HepG2 (cell line): ENCODE data around the gene USP30. TPM values are rescaled to one million over a fixed set of nuclear protein-coding genes. Genes with fewer than 3 reads are reported as not detected.
A peak's percentile ranks its signal among the peaks of the same experiment; 100 is the strongest.

Experiments
- ARHGAP35 ChIP-seq: sonication (generic); formaldehyde crosslinking; IDR thresholded peaks from 2 replicates; pipeline ENCODE4 v1.9.0; 2022; ENCODE audit warnings: mild to moderate bottlenecking, inconsistent platforms, moderate library complexity, missing genetic modification reagents, borderline replicate concordance
- ATF3 ChIP-seq: sonication (generic); formaldehyde crosslinking; IDR thresholded peaks from 2 replicates; pipeline ENCODE4 v1.4.0; 2020; ENCODE audit warnings: missing genetic modification reagents
- CEBPZ ChIP-seq: IDR thresholded peaks from 2 replicates; pipeline ENCODE4 v1.6.1; 2012; ENCODE audit warnings: low read length, improper control_type of control experiment
- FOXC1 ChIP-seq: sonication (generic); formaldehyde crosslinking; IDR thresholded peaks from 2 replicates; pipeline ENCODE4 v1.8.0; 2022; ENCODE audit warnings: mild to moderate bottlenecking, missing genetic modification reagents, borderline replicate concordance
- FUBP1 ChIP-seq: sonication (generic); formaldehyde crosslinking; IDR thresholded peaks from 2 replicates; pipeline ENCODE4 v1.5.1; 2020; ENCODE audit warnings: missing genetic modification reagents, mild to moderate bottlenecking, borderline replicate concordance
- ISX ChIP-seq: sonication (generic); formaldehyde crosslinking; conservative IDR thresholded peaks from 2 replicates; pipeline ENCODE4 v1.5.0; 2020; ENCODE audit warnings: missing genetic modification reagents
- JDP2 ChIP-seq: sonication (generic); formaldehyde crosslinking; IDR thresholded peaks from 2 replicates; pipeline ENCODE4 v1.8.1; 2022; ENCODE audit warnings: missing genetic modification reagents, borderline replicate concordance
- NONO ChIP-seq, 2 experiments: fragments of 450-650 bp in 1 of 2; sonication (generic) in 1 of 2; formaldehyde crosslinking in 1 of 2; IDR thresholded peaks in 1 of 2; conservative IDR thresholded peaks in 1 of 2; 2 replicates each; pipeline versions ENCODE4 v1.6.1 to v1.8.0; 2017 to 2022; ENCODE audit warnings: mild to moderate bottlenecking in 1 of 2, missing genetic modification reagents in 1 of 2, moderate library complexity in 1 of 2
- SAFB2 ChIP-seq: sonication (generic); formaldehyde crosslinking; IDR thresholded peaks from 2 replicates; pipeline ENCODE4 v1.5.1; 2020; ENCODE audit warnings: missing genetic modification reagents, low read depth, mild to moderate bottlenecking, borderline replicate concordance
- SNAI1 ChIP-seq: sonication (generic); formaldehyde crosslinking; IDR thresholded peaks from 2 replicates; pipeline ENCODE4 v1.5.0; 2020; ENCODE audit warnings: mild to moderate bottlenecking, missing genetic modification reagents, borderline replicate concordance
- SNAPC4 ChIP-seq: sonication (generic); formaldehyde crosslinking; IDR thresholded peaks from 2 replicates; pipeline ENCODE4 v1.4.0; 2020; ENCODE audit warnings: mild to moderate bottlenecking, missing genetic modification reagents
- ZBTB3 ChIP-seq: sonication (generic); formaldehyde crosslinking; IDR thresholded peaks from 2 replicates; pipeline ENCODE4 v1.4.0; 2020; ENCODE audit warnings: low read depth, mild to moderate bottlenecking, moderate library complexity, missing genetic modification reagents, borderline replicate concordance
- ZKSCAN1 ChIP-seq: fragments of 150-350 bp; IDR thresholded peaks from 2 replicates; pipeline ENCODE4 v1.6.1; 2014; ENCODE audit warnings: low read length
- ZNF350 ChIP-seq: sonication (generic); formaldehyde crosslinking; IDR thresholded peaks from 2 replicates; pipeline ENCODE4 v1.4.0; 2020; ENCODE audit warnings: mild to moderate bottlenecking, low read depth, missing genetic modification reagents, borderline replicate concordance
- ZNF589 ChIP-seq: sonication (generic); formaldehyde crosslinking; conservative IDR thresholded peaks from 2 replicates; pipeline ENCODE4 v1.8.0; 2022; ENCODE audit warnings: mild to moderate bottlenecking, moderate library complexity, missing genetic modification reagents
- ZNF670 ChIP-seq: sonication (generic); formaldehyde crosslinking; IDR thresholded peaks from 2 replicates; pipeline ENCODE4 v1.8.0; 2022; ENCODE audit warnings: mild to moderate bottlenecking, missing genetic modification reagents, borderline replicate concordance
- polyA plus RNA-seq, 8 experiments: library from polyadenylated mRNA; depleted of rRNA in 3 of 8; stranded (reverse) in 7 of 8; unstranded in 1 of 8; fragments of >200 nt; fragmentation: Illumina TruSeq in 4 of 8; extraction: Trizol in 4 of 8; gene quantifications; 2 replicates each; pipeline versions ENCODE4 v1.2.1 to v1.2.3, GENCODE V29; 2011 to 2016; ENCODE audit warnings: low read depth in 4 of 8, missing spikeins in 1 of 8, mixed read lengths in 1 of 8; ENCODE audit not compliant: insufficient read depth in 1 of 8
- total RNA-seq, 5 experiments: library from RNA; depleted of rRNA; stranded (reverse); fragments of >200 nt; fragmentation: Illumina TruSeq; extraction: Trizol; gene quantifications; 2 replicates each; pipeline ENCODE4 v1.2.3, GENCODE V29; 2016; ENCODE audit warnings: low read depth in 1 of 5

Gene USP30
- total and polyA plus RNA-seq, 2 of the 13 experiments (the other 11 are each of a cell fraction or from before 2014, with no cell fraction given) = 11.2 to 20.8 TPM

GRCh38 chr12:109052414-109053323 is at the start of gene USP30 (continued):
- TF ChIP-seq SAFB2 (CRISPR knock-in tag) (no peak; the same call in 1 of the 2 replicates), NONO (IDR thresholded peaks at IDR 0.05) (no peak), NONO (CRISPR knock-in tag; conservative IDR thresholded peaks at IDR 0.05) (peak; percentile 95), ZNF350 (CRISPR knock-in tag) (peak; percentile 92), ZBTB3 (CRISPR knock-in tag) (no peak), FOXC1 (CRISPR knock-in tag) (peak; percentile 71), ZKSCAN1 (no peak), SNAPC4 (no peak), JDP2 (CRISPR knock-in tag) (no peak), CEBPZ (no peak), ARHGAP35 (CRISPR knock-in tag) (peak; percentile 60; the same call in 1 of the 2 replicates), ZNF670 (CRISPR knock-in tag) (peak; percentile 87; the same call in 1 of the 2 replicates), ATF3 (CRISPR knock-in tag) (peak; percentile 73), ISX (CRISPR knock-in tag) (no peak), SNAI1 (CRISPR knock-in tag) (no peak), FUBP1 (CRISPR knock-in tag) (no peak), ZNF589 (CRISPR knock-in tag) (peak; percentile 72)
